Cerebellar cortex (tissue), 1 donor: ENCODE results near the gene RNF31.
"Not testable (repeated sequence)": the region's sequence is repeated elsewhere in the genome, so short reads cannot be mapped to it uniquely, and the experiment has no call there.

Source experiments
- DNase-seq: peaks from one replicate; pipeline ENCODE4 v3.0.0-alpha.2; 2015; ENCODE audit warnings: low spot score

The RNF31 gene

GRCh38 chr14:24146978-24147760 lies at the start of gene RNF31:
Gene RNF31, plus strand, starts transcription at chr14:24147498. Its CDS starts 201 bp downstream, at chr14:24147699.
- peak; percentile 99 for DNase-seq

GRCh38 chr14:24098229-24098926 lies 48.9 kb upstream of the RNF31 start:
- no peak for DNase-seq

- DNase-seq = no peak
Measured at GRCh38 chr14:24098927-24099813, 48.1 kb upstream of the RNF31 start.

GRCh38 chr14:24100197-24100981 lies 46.9 kb upstream of the RNF31 start:
- no peak for DNase-seq

GRCh38 chr14:24100982-24101494 lies 46.3 kb upstream of the RNF31 start:
- no peak for DNase-seq

GRCh38 chr14:24102357-24103048 lies 44.8 kb upstream of the RNF31 start:
- DNase-seq = no peak

- DNase-seq = no peak
Measured at GRCh38 chr14:24103451-24103850, 43.8 kb upstream of the RNF31 start.

- not testable (repeated sequence) for DNase-seq
Measured at GRCh38 chr14:24105609-24106239, 41.6 kb upstream of the RNF31 start.

GRCh38 chr14:24106672-24107271 lies 40.5 kb upstream of the RNF31 start:
- DNase-seq = no peak

- DNase-seq = no peak
Measured at GRCh38 chr14:24108336-24108874, 38.9 kb upstream of the RNF31 start.

- DNase-seq = no peak
Measured at GRCh38 chr14:24110060-24110459, 37.2 kb upstream of the RNF31 start.

GRCh38 chr14:24110523-24110922 lies 36.8 kb upstream of the RNF31 start:
- no peak for DNase-seq

- DNase-seq = no peak
Measured at GRCh38 chr14:24113379-24113800, 33.9 kb upstream of the RNF31 start.

- DNase-seq = peak; percentile 94
Measured at GRCh38 chr14:24113801-24114531, 33.3 kb upstream of the RNF31 start.

- DNase-seq = peak; percentile 100
Measured at GRCh38 chr14:24114532-24115421, 32.5 kb upstream of the RNF31 start, which contains the start of the genes DCAF11 and NRL. Gene DCAF11, plus strand, starts transcription at chr14:24114777. Its CDS starts 818 bp downstream, at chr14:24115595. Gene NRL, minus strand, starts transcription at chr14:24114949. Its CDS starts 32,101 bp downstream, at chr14:24082848.

GRCh38 chr14:24115422-24116127 lies 31.7 kb upstream of the RNF31 start:
- no peak for DNase-seq
